ENCODE data around the gene COG5.

The COG5 gene

DNA sequence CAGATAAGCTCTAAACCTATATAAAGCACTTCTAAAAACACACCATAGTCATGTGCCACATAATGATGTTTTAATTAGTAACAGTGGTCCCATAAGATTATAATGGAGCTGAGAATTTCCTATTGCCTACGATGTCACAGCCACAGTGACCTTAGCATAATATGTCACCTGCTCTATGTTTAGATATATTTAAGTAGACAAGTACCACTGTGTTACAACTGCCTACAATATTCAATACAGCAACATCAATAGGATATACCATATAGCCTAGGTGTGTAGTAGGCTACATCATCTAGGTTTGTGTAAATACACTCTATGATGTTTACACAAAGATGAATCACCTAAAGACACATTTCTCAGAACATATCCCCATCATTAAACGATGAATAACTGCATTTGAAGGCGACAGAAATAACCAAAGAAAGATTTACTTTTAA, 69.4 kb downstream of the COG5 start (continued):
- TF ChIP-seq ZNF175 (tag by site-specific recombination; IDR thresholded peaks at IDR 0.05) (no peak), ZNF394 (tag by site-specific recombination; IDR thresholded peaks at IDR 0.05; ENCODE audit: borderline replicate concordance) (no peak), SP7 (tag by site-specific recombination; IDR thresholded peaks at IDR 0.05) (peak; percentile 53), BCL11B (tag by site-specific recombination; IDR thresholded peaks at IDR 0.05; ENCODE audit: low read depth) (no peak), GLIS2 (tag by site-specific recombination; IDR thresholded peaks at IDR 0.05) (no peak), ZNF785 (tag by site-specific recombination; IDR thresholded peaks at IDR 0.05) (no peak), ZNF37A (tag by site-specific recombination; IDR thresholded peaks at IDR 0.05) (no peak), ZNF138 (tag by site-specific recombination; IDR thresholded peaks at IDR 0.05; ENCODE audit: borderline replicate concordance) (no peak), HOXA7 (CRISPR knock-in tag; IDR thresholded peaks at IDR 0.05; ENCODE audit: borderline replicate concordance) (no peak), ZNF202 (tag by site-specific recombination; IDR thresholded peaks at IDR 0.05; ENCODE audit: borderline replicate concordance) (no peak), KLF16 (tag by site-specific recombination; IDR thresholded peaks at IDR 0.05) (no peak), ZNF19 (tag by site-specific recombination; IDR thresholded peaks at IDR 0.05; ENCODE audit: low read depth) (no peak)
- TF ChIP-seq, protein P1, sequence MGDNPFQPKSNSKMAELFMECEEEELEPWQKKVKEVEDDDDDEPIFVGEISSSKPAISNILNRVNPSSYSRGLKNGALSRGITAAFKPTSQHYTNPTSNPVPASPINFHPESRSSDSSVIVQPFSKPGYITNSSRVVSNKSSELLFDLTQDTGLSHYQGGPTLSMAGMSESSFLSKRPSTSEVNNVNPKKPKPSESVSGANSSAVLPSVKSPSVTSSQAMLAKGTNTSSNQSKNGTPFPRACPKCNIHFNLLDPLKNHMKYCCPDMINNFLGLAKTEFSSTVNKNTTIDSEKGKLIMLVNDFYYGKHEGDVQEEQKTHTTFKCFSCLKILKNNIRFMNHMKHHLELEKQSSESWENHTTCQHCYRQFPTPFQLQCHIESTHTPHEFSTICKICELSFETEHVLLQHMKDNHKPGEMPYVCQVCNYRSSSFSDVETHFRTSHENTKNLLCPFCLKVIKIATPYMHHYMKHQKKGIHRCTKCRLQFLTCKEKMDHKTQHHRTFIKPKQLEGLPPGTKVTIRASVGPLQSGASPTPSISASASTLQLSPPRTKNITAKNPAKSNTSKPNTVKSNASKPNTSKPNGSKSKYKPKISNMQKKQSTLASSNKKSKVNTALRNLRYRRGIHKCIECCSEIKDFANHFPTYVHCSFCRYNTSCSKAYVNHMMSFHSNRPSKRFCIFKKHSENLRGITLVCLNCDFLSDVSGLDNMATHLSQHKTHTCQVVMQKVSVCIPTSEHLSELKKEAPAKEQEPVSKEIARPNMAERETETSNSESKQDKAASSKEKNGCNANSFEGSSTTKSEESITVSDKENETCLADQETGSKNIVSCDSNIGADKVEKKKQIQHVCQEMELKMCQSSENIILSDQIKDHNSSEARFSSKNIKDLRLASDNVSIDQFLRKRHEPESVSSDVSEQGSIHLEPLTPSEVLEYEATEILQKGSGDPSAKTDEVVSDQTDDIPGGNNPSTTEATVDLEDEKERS (tag by site-specific recombination; IDR thresholded peaks at IDR 0.05): no peak
- TF ChIP-seq, protein P2, sequence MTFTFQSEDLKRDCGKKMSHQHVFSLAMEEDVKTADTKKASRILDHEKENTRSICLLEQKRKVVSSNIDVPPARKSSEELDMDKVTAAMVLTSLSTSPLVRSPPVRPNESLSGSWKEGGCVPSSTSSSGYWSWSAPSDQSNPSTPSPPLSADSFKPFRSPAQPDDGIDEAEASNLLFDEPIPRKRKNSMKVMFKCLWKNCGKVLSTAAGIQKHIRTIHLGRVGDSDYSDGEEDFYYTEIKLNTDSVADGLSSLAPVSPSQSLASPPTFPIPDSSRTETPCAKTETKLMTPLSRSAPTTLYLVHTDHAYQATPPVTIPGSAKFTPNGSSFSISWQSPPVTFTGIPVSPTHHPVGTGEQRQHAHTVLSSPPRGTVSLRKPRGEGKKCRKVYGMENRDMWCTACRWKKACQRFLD (tag by site-specific recombination; IDR thresholded peaks at IDR 0.05): no peak
- TF ChIP-seq, protein P3, sequence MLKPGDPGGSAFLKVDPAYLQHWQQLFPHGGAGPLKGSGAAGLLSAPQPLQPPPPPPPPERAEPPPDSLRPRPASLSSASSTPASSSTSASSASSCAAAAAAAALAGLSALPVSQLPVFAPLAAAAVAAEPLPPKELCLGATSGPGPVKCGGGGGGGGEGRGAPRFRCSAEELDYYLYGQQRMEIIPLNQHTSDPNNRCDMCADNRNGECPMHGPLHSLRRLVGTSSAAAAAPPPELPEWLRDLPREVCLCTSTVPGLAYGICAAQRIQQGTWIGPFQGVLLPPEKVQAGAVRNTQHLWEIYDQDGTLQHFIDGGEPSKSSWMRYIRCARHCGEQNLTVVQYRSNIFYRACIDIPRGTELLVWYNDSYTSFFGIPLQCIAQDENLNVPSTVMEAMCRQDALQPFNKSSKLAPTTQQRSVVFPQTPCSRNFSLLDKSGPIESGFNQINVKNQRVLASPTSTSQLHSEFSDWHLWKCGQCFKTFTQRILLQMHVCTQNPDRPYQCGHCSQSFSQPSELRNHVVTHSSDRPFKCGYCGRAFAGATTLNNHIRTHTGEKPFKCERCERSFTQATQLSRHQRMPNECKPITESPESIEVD (tag by site-specific recombination; IDR thresholded peaks at IDR 0.05): 0 out of 2 replicates have a peak, but pooled peaks have one; percentile 15
- TF ChIP-seq, protein P4, sequence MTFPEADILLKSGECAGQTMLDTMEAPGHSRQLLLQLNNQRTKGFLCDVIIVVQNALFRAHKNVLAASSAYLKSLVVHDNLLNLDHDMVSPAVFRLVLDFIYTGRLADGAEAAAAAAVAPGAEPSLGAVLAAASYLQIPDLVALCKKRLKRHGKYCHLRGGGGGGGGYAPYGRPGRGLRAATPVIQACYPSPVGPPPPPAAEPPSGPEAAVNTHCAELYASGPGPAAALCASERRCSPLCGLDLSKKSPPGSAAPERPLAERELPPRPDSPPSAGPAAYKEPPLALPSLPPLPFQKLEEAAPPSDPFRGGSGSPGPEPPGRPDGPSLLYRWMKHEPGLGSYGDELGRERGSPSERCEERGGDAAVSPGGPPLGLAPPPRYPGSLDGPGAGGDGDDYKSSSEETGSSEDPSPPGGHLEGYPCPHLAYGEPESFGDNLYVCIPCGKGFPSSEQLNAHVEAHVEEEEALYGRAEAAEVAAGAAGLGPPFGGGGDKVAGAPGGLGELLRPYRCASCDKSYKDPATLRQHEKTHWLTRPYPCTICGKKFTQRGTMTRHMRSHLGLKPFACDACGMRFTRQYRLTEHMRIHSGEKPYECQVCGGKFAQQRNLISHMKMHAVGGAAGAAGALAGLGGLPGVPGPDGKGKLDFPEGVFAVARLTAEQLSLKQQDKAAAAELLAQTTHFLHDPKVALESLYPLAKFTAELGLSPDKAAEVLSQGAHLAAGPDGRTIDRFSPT (tag by site-specific recombination; IDR thresholded peaks at IDR 0.05): no peak

DNA sequence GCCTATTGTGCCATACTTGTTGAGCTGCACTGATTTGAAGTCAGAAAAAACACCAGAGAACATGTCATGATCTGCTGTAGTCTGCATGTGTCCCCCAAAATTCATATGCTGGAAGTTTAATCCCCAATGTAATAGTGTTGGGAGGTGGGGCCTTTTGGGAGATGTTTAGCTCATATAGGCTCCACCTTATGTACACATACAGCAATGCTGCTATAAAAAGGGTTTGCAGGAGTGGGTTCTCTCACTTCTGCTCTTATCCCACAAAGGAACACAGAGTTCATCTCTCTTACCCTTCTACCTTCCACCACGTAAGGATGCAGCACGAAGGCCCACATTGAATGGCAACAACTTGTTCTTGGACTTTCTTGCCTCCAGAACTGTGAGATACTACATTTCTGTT, 70.8 kb downstream of the COG5 start:
- Histone ChIP-seq H3K27ac (ENCODE audit: extremely low read depth, low read depth, low read length) (no peak overlapping the region), H3K4me3 (ENCODE audit: low read depth, low read length) (no peak overlapping the region), H3K4me1 (ENCODE audit: control insufficient read depth, insufficient read depth, low read length) (no peaks in the 10 kb centered on the region), H3K9me3 (ENCODE audit: control insufficient read depth, insufficient read depth, low read depth, low read length) (no peaks in the 10 kb centered on the region), H3K36me3 (ENCODE audit: control insufficient read depth in 2 of 2, insufficient read depth in 1 of 2, low read length in 2 of 2) (no peaks in the 10 kb centered on the region; a peak in 1 of 3 replicates)
- POLR2A ChIA-PET: no interaction called here
- CTCF ChIA-PET: no interaction called here
- no peak for TF ChIP-seq WT1 (tag by site-specific recombination; IDR thresholded peaks at IDR 0.05)
- TF ChIP-seq GLI2 (tag by site-specific recombination; IDR thresholded peaks at IDR 0.05; ENCODE audit: borderline replicate concordance, low read depth): no peak
- no peak for TF ChIP-seq ZNF19 (tag by site-specific recombination; IDR thresholded peaks at IDR 0.05; ENCODE audit: low read depth)
- TF ChIP-seq ZNF596 (tag by site-specific recombination; IDR thresholded peaks at IDR 0.05): no peak
- TF ChIP-seq, protein P5, sequence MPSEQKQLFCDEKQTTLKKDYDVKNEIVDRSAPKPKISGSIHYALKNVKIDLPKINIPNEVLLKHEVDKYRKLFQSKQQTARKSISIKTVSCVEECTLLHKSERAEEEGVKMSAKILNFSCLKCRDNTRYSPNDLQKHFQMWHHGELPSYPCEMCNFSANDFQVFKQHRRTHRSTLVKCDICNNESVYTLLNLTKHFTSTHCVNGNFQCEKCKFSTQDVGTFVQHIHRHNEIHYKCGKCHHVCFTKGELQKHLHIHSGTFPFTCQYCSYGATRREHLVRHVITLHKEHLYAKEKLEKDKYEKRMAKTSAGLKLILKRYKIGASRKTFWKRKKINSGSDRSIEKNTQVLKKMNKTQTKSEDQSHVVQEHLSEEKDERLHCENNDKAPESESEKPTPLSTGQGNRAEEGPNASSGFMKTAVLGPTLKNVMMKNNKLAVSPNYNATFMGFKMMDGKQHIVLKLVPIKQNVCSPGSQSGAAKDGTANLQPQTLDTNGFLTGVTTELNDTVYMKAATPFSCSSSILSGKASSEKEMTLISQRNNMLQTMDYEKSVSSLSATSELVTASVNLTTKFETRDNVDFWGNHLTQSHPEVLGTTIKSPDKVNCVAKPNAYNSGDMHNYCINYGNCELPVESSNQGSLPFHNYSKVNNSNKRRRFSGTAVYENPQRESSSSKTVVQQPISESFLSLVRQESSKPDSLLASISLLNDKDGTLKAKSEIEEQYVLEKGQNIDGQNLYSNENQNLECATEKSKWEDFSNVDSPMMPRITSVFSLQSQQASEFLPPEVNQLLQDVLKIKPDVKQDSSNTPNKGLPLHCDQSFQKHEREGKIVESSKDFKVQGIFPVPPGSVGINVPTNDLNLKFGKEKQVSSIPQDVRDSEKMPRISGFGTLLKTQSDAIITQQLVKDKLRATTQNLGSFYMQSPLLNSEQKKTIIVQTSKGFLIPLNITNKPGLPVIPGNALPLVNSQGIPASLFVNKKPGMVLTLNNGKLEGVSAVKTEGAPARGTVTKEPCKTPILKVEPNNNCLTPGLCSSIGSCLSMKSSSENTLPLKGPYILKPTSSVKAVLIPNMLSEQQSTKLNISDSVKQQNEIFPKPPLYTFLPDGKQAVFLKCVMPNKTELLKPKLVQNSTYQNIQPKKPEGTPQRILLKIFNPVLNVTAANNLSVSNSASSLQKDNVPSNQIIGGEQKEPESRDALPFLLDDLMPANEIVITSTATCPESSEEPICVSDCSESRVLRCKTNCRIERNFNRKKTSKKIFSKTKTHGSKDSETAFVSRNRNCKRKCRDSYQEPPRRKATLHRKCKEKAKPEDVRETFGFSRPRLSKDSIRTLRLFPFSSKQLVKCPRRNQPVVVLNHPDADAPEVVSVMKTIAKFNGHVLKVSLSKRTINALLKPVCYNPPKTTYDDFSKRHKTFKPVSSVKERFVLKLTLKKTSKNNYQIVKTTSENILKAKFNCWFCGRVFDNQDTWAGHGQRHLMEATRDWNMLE (tag by site-specific recombination; conservative IDR thresholded peaks at IDR 0.05; ENCODE audit: low read depth): no peak
- TF ChIP-seq, protein P6, sequence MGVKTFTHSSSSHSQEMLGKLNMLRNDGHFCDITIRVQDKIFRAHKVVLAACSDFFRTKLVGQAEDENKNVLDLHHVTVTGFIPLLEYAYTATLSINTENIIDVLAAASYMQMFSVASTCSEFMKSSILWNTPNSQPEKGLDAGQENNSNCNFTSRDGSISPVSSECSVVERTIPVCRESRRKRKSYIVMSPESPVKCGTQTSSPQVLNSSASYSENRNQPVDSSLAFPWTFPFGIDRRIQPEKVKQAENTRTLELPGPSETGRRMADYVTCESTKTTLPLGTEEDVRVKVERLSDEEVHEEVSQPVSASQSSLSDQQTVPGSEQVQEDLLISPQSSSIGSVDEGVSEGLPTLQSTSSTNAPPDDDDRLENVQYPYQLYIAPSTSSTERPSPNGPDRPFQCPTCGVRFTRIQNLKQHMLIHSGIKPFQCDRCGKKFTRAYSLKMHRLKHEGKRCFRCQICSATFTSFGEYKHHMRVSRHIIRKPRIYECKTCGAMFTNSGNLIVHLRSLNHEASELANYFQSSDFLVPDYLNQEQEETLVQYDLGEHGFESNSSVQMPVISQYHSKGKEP (tag by site-specific recombination; IDR thresholded peaks at IDR 0.05): no peak

Data from HEK293 (cell line).